NCI-H1092 (cell line): ENCODE results near the gene TNFRSF13B.

Source experiments
- DNase-seq: peaks from one replicate; lab custom pipeline; 2025; lab: John Stamatoyannopoulos, UW

The TNFRSF13B gene

GRCh38 chr17:16937431-16937830 lies 34.5 kb downstream of the TNFRSF13B start:
- no peak for DNase-seq

DNA sequence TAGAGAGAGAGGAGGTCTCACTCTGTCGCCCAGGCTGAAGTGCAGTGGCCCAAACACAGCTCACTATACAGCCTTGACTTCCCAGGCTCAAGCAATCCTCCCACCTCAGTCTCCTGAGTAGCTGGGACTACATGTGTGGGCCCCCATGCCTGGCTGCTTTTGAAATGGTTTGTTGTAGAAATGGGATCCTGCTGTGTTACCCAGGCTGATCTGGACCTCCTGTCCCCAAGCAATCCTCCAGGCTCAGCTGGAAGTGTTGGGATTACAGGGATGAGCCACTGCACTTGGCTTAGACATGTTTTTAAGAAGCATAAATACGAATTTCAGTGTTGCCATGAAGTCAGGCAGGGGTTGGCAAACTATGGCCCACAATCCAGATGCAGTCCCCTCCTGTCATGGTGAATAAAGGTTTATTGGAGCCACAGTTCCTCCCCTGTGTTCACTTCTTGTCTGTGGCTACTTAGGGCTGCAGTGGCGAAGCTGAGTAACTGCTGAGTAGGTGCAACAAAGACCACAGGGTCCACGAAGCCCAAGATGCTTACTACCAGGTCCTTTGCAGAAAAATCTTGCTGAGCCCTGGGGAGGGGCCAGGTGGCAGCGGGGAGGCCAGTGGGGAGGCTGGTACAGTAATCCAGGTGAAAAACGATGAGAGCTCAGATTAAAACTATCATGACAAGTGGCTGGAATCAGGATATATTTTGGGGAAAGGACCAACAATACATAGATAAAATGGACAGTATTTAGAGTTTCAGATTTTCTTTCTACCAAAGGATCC lies 35.2 kb downstream of the TNFRSF13B start:
- DNase-seq = no peak

- DNase-seq = no peak
Observed at GRCh38 chr17:16935786-16936185, 36.1 kb downstream of the TNFRSF13B start.

GRCh38 chr17:16935241-16935663 lies 36.7 kb downstream of the TNFRSF13B start:
- DNase-seq = no peak

- DNase-seq = no peak
Observed at GRCh38 chr17:16934836-16935235, 37.1 kb downstream of the TNFRSF13B start.

- DNase-seq = no peak
Observed at GRCh38 chr17:16934133-16934795, 37.7 kb downstream of the TNFRSF13B start.

DNA sequence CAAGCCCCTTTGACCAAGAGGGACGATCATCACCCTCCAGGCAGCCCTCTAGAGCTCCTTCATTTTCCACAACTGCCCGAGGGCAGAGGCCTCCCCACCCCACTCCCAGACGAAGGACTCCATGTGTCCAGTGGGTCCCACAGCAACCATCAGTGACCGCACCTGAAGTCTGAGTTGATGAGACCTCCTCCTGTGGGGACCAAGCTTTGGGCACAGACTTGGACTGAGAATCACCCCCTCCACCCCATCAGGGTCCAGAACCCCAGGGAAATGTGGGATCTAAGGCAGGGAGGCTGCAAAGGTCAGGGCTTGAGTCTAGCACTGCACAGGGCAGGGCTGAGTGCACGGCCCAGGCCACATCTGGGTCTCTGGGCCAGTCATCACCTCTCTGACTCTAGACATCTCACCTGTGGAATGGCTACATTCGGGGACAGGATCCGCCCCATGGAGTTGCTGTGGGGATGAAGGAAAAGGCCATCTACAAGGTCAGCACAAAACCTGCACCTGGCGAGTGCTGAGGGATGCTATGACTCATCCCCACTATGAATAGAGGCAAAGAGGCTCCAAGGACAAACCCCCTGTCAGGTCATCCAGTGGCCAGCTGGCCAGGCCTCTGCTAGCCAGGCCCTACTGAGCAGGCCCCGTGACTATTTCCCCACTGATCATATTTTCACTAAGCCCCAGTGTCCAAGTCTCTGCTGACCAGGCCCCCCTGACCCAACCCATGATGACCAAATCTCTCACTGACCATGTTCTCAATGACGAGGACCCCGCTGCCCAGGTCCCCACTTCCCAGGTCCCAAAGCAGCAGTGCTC lies 38.4 kb downstream of the TNFRSF13B start:
- DNase-seq = no peak

DNA sequence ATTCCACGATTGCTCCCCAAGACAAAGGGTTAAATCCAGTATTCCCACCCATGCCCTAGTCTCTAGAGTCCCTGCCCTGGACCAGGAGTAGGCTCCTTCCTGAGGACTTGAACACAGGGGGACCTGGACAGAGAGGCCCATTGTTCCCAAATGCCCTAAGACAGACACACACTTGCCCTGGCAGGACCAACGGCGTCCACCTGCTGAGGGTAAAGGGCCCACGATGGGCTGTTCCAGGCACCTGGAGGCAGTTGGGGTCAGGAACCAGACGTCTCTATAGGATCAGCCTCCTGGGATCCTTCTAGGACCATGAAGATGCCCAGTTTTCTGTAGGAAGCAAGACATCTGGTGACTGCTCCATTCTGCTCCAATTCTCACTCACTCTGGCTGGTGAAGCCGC lies 39.3 kb downstream of the TNFRSF13B start:
- DNase-seq = no peak

DNA sequence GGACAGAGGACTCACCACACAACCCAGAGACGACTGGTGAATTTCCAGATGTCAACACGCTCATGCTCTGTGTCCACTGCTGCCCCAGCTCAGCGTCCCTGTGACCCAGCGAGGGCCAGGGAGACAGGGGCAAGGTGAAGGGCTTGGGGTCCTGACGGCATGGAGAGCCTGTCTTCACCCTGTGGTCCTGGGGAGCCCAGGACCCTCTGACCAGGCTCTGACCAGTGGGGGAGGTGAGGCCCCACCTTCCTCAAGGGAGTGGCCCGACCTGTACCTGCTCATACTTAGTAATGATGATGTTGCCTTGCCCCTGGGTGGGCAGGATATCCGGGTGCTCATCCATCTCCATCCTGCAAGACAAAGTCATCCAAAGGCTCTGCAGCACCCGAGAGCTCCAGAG lies 39.8 kb downstream of the TNFRSF13B start:
- DNase-seq = no peak

DNA sequence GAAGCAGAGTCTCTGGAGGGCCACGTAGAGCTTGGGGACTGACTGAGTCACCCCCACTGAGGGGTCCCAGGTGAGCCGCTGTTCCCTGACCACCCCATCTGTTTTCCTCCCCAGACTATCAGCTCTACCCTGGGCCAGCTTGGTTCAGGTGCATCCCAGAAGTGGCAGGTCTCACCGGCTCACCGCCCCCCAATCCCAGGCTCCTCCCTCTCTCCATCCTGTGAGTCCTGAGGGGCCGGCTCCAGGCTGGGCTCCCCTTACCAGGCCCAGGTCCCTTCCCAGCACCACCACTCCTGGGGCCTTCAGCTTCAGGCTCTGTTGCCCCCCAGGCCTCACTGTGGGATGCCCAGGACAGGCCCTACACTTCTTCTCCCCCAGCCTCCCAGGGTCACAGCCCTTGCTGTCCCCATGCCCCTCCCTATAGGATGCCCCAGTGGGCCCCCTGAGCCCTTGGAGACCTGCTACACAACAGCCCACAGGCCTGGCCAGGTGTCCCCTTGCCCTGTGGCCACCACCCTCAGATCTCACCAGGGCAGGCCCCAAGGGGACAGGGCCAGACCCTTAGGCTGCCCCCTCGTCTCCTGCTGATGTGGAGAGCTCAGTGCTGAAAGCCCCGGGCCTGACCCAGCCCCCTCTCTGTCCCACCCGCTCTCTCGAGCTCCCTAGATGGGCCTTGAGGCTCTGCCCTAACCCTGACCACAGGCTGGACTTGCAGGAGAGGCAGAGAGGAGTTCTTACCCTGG lies 40.4 kb downstream of the TNFRSF13B start:
- no peak for DNase-seq

GRCh38 chr17:16930571-16931317 lies 41.2 kb downstream of the TNFRSF13B start:
- DNase-seq = no peak

GRCh38 chr17:16929757-16930520 lies 42.0 kb downstream of the TNFRSF13B start:
- DNase-seq = no peak

GRCh38 chr17:16929035-16929680 lies 42.8 kb downstream of the TNFRSF13B start:
- DNase-seq = no peak

GRCh38 chr17:16928406-16929034 lies 43.4 kb downstream of the TNFRSF13B start:
- DNase-seq = no peak

GRCh38 chr17:16927641-16928321 lies 44.1 kb downstream of the TNFRSF13B start:
- DNase-seq = no peak

DNA sequence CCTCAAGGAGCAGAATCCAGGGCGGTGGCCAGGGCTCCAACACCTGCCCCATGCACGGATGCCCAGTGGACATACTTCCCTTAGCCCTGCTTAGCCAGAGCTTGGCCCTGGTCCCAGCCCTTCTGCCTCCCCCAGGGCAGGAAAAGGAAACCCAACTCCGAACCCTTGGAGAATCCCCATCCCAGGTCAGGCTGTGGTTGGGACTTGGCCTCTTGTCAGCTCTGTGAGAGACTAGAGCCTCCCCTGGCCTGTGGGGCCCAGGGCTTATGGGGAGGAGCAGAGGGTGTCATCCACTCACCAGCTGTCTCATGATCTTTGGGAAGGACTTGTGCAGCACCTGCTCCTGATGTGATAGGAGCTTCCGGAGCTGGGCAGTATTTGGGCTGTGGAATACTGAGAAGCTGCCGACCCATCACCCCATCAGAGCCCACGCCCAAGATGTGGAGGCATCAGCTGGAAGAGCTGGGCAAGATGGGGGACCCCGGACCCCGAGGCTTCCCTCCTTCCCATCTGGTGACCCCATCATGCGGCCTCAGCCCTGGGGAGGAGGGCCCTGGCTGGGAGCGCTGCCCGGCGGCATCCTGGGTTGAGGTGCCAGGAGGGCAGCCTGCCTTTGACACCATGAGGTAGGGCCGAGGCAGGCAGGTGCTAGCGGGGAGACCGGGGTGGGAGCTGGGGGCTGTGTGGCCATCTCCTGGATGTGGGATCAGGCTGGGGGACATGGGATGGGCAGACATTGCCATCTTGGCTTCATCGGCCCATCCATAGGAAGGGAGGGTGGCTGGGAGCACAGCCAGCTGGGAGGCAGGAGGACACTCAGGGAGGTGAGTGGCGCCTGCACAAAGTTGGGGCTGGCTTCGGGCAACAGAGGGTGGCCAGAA lies 45.1 kb downstream of the TNFRSF13B start:
- no peak for DNase-seq

GRCh38 chr17:16926061-16926511 lies 45.8 kb downstream of the TNFRSF13B start:
- DNase-seq = no peak
